Right ventricle myocardium superior (tissue), 1 donor: ENCODE measurements around the gene E2F7. TPM values are rescaled to one million over a fixed set of nuclear protein-coding genes. Genes with fewer than 3 reads are reported as not detected.

Experiments
- ATAC-seq: fragments of 200-7000 bp; cut with Tn5 transposase; one replicate; pipeline ENCODE4 v1.9.1; 2020; ENCODE audit warnings: mild to moderate bottlenecking; ENCODE audit not compliant: poor library complexity
- DNase-seq: peaks from one replicate; pipeline ENCODE4 v3.0.0-alpha.2; 2020
- intact Hi-C: fragments of 100-400 bp; cut with DNase I; formaldehyde crosslinking; loops from one replicate; pipeline ENCODE4 v1.11.2; 2022
- total RNA-seq: library from RNA; stranded (reverse); fragmentation: NEBNext Ultra II Directional; extraction: Animal tissue kit (Norgen Biotek cat#: 25700); gene quantifications from one replicate; pipeline ENCODE4 v1.2.1, GENCODE V29; 2021
- donor health status: DM: no; HTN: yes; CAD: no; lungs with severe emphysema.

The E2F7 gene
- total RNA-seq, 1 donor from 2014 or later: 0.08 TPM

- intact Hi-C loops: no loop called here
- ATAC-seq (no peak), DNase-seq (no peak)
These were observed 5.6 kb upstream of the E2F7 start for GRCh38 chr12:77070800-77071449.

GRCh38 chr12:77070382-77070781 lies 5.0 kb upstream of the E2F7 start:
- ATAC-seq (no peak), DNase-seq (no peak)
- intact Hi-C loops: no loop called here

GRCh38 chr12:77064896-77065360 lies 441 bp downstream of the E2F7 start:
- DNase-seq (no peak), ATAC-seq (peak; percentile 29)
- intact Hi-C loops: no loop called here

GRCh38 chr12:77062846-77063461 lies 2.4 kb downstream of the E2F7 start:
- DNase-seq (no peak), ATAC-seq (no peak)
- intact Hi-C loops: no loop called here

- DNase-seq: no peak
- intact Hi-C loops: no loop called here
- ATAC-seq: no peak
These were observed 3.0 kb downstream of the E2F7 start for GRCh38 chr12:77062396-77062795.

GRCh38 chr12:77060883-77061240 lies 4.5 kb downstream of the E2F7 start:
- intact Hi-C loops: no loop called here
- DNase-seq: no peak
- no peak for ATAC-seq

GRCh38 chr12:77060136-77060882 lies 5.1 kb downstream of the E2F7 start:
- no peak for ATAC-seq
- intact Hi-C loops: no loop called here

GRCh38 chr12:77058740-77059139 lies 6.6 kb downstream of the E2F7 start:
- intact Hi-C loops: no loop called here
- no peak for ATAC-seq
- DNase-seq: no peak

More at GRCh38 chr12:77060136-77060882, 5.1 kb downstream of the E2F7 start:
- no peak for DNase-seq

GRCh38 chr12:77054851-77055250 lies 10.5 kb downstream of the E2F7 start:
- intact Hi-C loops: no loop called here
- ATAC-seq (no peak), DNase-seq (no peak)

- no peak for DNase-seq
- no peak for ATAC-seq
- intact Hi-C loops: no loop called here
These were observed 12.1 kb downstream of the E2F7 start for GRCh38 chr12:77053259-77053658.

- no peak for DNase-seq
- no peak for ATAC-seq
- intact Hi-C loops: no loop called here
These were observed 15.5 kb downstream of the E2F7 start for GRCh38 chr12:77049767-77050353.

- ATAC-seq (no peak), DNase-seq (no peak)
- intact Hi-C loops: no loop called here
These were observed 17.8 kb downstream of the E2F7 start for GRCh38 chr12:77047341-77048109.

- intact Hi-C loops: no loop called here
- no peak for ATAC-seq
- no peak for DNase-seq
These were observed 18.9 kb downstream of the E2F7 start for GRCh38 chr12:77046468-77046867.

- DNase-seq (no peak), ATAC-seq (no peak)
- intact Hi-C loops: no loop called here
These were observed 20.2 kb downstream of the E2F7 start for GRCh38 chr12:77045183-77045582.

GRCh38 chr12:77044721-77045120 lies 20.6 kb downstream of the E2F7 start:
- intact Hi-C loops: no loop called here
- ATAC-seq: no peak

GRCh38 chr12:77042833-77043232 lies 22.5 kb downstream of the E2F7 start:
- ATAC-seq (no peak), DNase-seq (no peak)
- intact Hi-C loops: no loop called here

More at GRCh38 chr12:77044721-77045120, 20.6 kb downstream of the E2F7 start:
- no peak for DNase-seq

- intact Hi-C loops: no loop called here
- DNase-seq (no peak), ATAC-seq (no peak)
These were observed 25.1 kb downstream of the E2F7 start for GRCh38 chr12:77040231-77040630.

- DNase-seq: no peak
- intact Hi-C loops: no loop called here
- ATAC-seq: no peak
These were observed 30.1 kb downstream of the E2F7 start for GRCh38 chr12:77035226-77035625.
